Fibroblast of peridontal ligament (primary cell): ENCODE data around the gene MEDAG.

ENCODE experiments used
- DNase-seq: peaks from one replicate; pipeline ENCODE4 v3.0.0-alpha.2; 2010; ENCODE audit errors: extremely low read depth

MEDAG gene

DNA sequence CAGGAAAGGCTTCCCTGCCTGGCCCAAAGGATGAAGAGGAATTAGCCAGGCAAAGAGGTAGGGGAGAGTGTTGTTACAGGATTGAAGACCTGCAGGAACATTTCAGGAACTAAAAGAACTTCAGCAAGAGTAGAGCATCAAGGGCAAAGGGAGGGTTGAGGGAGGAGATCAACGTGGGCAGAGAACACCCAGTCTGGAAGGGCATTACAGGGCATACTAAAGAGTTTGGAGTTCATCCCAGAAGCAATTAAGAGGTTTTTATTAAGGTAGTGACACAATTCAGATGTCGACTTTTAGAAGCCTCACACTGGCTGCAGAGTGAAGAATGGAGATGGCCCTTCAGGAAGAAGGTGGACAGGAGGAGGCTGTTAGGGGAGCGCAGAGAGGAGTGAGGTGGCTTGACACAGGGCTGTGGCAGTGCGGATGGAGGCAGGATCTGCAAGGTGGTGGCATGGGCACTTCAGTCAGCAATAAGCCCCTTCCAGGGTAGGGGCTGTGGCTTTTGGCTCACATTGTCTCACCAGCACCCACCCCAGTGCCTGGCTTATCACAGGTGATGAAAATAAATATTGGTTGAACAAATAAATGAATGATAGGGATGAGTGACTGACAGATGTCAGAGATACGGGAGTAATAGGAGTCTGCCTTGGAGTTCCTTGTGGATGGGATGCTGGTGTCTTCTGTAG lies 51.3 kb downstream of the MEDAG start:
- no peak for DNase-seq

DNA sequence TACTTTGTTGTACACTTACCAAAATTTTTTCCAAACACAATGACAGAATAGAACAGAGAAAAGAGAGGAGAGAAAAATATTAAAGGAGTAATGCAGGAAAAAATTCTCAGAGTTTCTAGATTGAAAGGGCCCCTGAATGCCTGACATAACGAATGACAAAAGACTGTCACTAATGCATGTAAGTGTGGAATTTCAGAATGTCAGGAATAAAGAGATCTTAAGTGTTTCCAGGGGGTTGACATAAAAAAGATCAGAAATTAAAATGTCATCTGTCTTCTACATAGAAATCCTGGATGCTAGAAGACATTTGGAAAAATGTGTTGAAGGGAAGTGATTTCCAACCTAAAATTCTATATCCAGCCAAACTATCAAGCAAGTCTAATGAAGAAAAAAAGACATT lies 53.6 kb downstream of the MEDAG start:
- no peak for DNase-seq

GRCh38 chr13:30963791-30964190 lies 57.7 kb downstream of the MEDAG start:
- peak; percentile 22 for DNase-seq

DNA sequence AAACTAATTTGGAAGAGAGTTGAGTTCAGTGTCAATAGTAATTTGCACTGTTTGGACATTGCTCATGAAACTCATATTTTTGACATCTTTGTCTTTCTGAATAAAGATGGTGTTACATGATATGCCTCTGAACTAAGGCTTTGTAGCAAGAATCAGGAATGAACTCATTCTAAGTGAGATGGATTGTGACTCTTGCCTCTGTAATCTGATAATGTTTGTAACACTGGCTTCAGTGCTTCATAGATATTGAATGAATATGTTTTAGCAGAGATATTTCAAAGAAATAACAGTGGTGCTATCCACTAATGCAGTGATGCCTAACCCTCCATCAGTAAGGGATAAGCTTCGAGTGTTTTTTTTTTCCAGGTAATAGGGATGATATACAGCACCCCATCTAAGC lies 59.3 kb downstream of the MEDAG start:
- peak; percentile 47 for DNase-seq

GRCh38 chr13:30966101-30966500 lies 60.0 kb downstream of the MEDAG start:
- DNase-seq = peak; percentile 32

GRCh38 chr13:30968846-30969245 lies 62.8 kb downstream of the MEDAG start:
- DNase-seq = peak; percentile 89

DNA sequence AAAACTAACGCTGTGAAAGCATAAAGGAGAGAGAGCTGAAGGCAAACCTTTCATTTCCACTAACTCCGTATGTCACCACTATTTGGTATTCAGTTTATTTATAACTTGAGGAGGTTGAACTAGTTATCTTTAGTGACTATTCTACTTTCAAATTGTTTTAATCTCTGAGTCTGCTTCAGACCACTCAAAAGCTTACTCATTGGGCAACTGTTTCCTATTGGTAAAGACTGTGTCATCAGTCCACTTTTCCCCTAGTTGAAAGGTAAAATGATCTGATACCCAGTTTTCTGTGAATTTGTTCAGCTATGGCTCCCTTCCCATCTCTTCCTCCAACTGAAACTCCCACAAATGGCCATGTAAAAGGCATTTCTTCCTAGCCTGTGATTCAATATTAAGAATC lies 65.5 kb downstream of the MEDAG start:
- peak; percentile 58 for DNase-seq

- DNase-seq = peak; percentile 61
Observed at GRCh38 chr13:30972888-30973377, 66.9 kb downstream of the MEDAG start.

DNA sequence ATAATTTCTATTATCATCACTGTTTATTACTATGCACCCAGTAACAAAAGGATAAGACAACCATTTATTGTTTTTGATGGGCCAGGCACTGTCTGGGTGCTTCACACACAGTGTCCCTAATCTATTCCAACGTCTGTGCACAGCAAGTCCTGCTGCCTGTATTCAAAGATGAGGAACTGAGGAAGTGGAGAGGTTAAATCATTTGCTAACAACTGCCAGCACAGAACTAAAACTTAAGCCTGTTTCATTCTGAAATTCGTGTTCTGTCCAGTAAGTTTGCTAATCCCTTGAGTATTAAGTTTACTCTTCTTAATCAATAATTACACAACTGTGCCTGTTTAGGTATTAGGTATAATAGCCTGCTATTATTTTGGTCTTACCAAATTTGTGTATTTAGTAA lies 68.3 kb downstream of the MEDAG start:
- no peak for DNase-seq
